ENCODE data around the gene CDHR5. TPM values are rescaled to one million over a fixed set of nuclear protein-coding genes. Genes with fewer than 3 reads are reported as not detected.

CDHR5 gene
- total and polyA plus RNA-seq, 2 donors from 2014 or later = 7.0 to 45.6 TPM

GRCh38 chr11:660681-661444 is 36.1 kb upstream of the CDHR5 start:
- H3K36me3 ChIP-seq (ENCODE audit: control insufficient read depth in 2 of 3, insufficient read depth in 3 of 3, low read length in 3 of 3) = peaks cover 2 to 7% (median 3%) of the 10 kb centered on the region in 3 donors
- no peaks in the 10 kb centered on the region for H3K27me3 ChIP-seq (ENCODE audit: control insufficient read depth, insufficient read depth, low read length)
- no peaks in the 10 kb centered on the region for H3K9me3 ChIP-seq (ENCODE audit: control insufficient read depth in 2 of 3, insufficient read depth in 1 of 3, low read length in 3 of 3)
- H3K4me1 ChIP-seq (ENCODE audit: control insufficient read depth in 2 of 3, insufficient read depth in 2 of 3, low read depth in 1 of 3, low read length in 3 of 3) = peaks cover 0 to 4% (median 0%) of the 10 kb centered on the region in 3 donors
- no peak overlapping the region for H3K4me3 ChIP-seq (ENCODE audit: low read length in 3 of 3)
- FAIRE-seq = no peak
- H3K9ac ChIP-seq (ENCODE audit: low read length in 3 of 3) = no peak overlapping the region
- intact Hi-C loops (cut with DNase I) = no loop called here
- no peak overlapping the region for H3K27ac ChIP-seq (ENCODE audit: low read depth in 2 of 2, low read length in 2 of 2)
- TF ChIP-seq CTCF (IDR thresholded peaks at IDR 0.05; ENCODE audit: borderline replicate concordance, extremely low read depth, insufficient read depth) = no peak
- DNase-seq = peak in 1 of 5 donors; percentile 29

- Histone ChIP-seq H3K9me3 (ENCODE audit: control insufficient read depth in 2 of 3, insufficient read depth in 1 of 3, low read length in 3 of 3) (no peaks in the 10 kb centered on the region), H3K27me3 (ENCODE audit: control insufficient read depth, insufficient read depth, low read length) (no peaks in the 10 kb centered on the region), H3K36me3 (ENCODE audit: control insufficient read depth in 2 of 3, insufficient read depth in 3 of 3, low read length in 3 of 3) (peaks cover 0 to 7% (median 3%) of the 10 kb centered on the region in 3 donors), H3K9ac (ENCODE audit: low read length in 3 of 3) (no peak overlapping the region), H3K4me3 (ENCODE audit: low read length in 3 of 3) (no peak overlapping the region), H3K4me1 (ENCODE audit: control insufficient read depth in 2 of 3, insufficient read depth in 2 of 3, low read depth in 1 of 3, low read length in 3 of 3) (no peaks in the 10 kb centered on the region), H3K27ac (ENCODE audit: low read depth in 2 of 2, low read length in 2 of 2) (no peak overlapping the region)
- FAIRE-seq (no peak), DNase-seq (no peak)
- intact Hi-C loops (cut with DNase I) = no loop called here
- no peak for TF ChIP-seq CTCF (IDR thresholded peaks at IDR 0.05; ENCODE audit: borderline replicate concordance, extremely low read depth, insufficient read depth)
These were observed 35.5 kb upstream of the CDHR5 start for GRCh38 chr11:660281-660680.

- no peaks in the 10 kb centered on the region for H3K9me3 ChIP-seq (ENCODE audit: control insufficient read depth in 2 of 3, insufficient read depth in 1 of 3, low read length in 3 of 3)
- H3K4me3 ChIP-seq (ENCODE audit: low read length in 3 of 3) = no peak overlapping the region
- FAIRE-seq = no peak
- no peak for DNase-seq
- intact Hi-C loops (cut with DNase I) = no loop called here
- H3K27me3 ChIP-seq (ENCODE audit: control insufficient read depth, insufficient read depth, low read length) = no peaks in the 10 kb centered on the region
- H3K27ac ChIP-seq (ENCODE audit: low read depth in 2 of 2, low read length in 2 of 2) = no peak overlapping the region
- no peaks in the 10 kb centered on the region for H3K4me1 ChIP-seq (ENCODE audit: control insufficient read depth in 2 of 3, insufficient read depth in 2 of 3, low read depth in 1 of 3, low read length in 3 of 3)
- H3K36me3 ChIP-seq (ENCODE audit: control insufficient read depth in 2 of 3, insufficient read depth in 3 of 3, low read length in 3 of 3) = peaks cover 0 to 7% (median 3%) of the 10 kb centered on the region in 3 donors
- no peak overlapping the region for H3K9ac ChIP-seq (ENCODE audit: low read length in 3 of 3)
- TF ChIP-seq CTCF (IDR thresholded peaks at IDR 0.05; ENCODE audit: borderline replicate concordance, extremely low read depth, insufficient read depth) = no peak
These were observed 34.9 kb upstream of the CDHR5 start for GRCh38 chr11:659532-660085.

All from kidney (tissue), 14 donors.